GM12873 (cell line): ENCODE measurements around the gene EFNA5.

Source experiments
- TF ChIP-seq, protein P1 (sequence below): IDR thresholded peaks from 2 replicates; pipeline ENCODE4 v1.5.1; 2012; ENCODE audit warnings: low read depth, mild to moderate bottlenecking, moderate library complexity, low read length, control low read depth; ENCODE audit not compliant: insufficient read depth; ENCODE audit errors: missing control alignments

The EFNA5 gene

DNA sequence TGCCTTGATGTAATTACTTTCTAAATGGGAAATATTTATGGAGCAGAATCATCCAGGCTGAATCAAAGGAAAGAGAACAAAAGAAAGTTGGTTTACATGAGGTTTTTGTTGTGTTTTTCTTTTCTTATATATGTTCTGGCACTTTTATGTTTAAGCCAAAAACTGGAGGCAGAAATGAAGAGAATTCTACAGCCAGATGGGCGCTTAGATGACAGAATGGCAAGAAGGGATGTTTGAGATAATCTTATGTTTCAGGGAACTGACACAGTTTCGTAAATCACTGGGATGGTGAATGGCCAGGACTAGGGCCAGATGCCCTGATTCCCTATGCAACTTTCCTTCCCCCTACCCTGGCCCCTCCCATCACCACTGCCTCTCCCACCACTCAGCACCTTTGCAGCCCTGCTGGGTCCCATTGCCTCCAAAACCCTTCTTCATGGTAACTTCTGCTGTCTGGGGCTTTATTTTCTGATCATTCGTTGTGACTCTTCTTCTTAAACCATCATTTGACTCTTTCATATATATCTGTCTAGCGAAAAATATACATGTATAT, 111.8 kb downstream of the EFNA5 start:
- TF ChIP-seq, protein P1, sequence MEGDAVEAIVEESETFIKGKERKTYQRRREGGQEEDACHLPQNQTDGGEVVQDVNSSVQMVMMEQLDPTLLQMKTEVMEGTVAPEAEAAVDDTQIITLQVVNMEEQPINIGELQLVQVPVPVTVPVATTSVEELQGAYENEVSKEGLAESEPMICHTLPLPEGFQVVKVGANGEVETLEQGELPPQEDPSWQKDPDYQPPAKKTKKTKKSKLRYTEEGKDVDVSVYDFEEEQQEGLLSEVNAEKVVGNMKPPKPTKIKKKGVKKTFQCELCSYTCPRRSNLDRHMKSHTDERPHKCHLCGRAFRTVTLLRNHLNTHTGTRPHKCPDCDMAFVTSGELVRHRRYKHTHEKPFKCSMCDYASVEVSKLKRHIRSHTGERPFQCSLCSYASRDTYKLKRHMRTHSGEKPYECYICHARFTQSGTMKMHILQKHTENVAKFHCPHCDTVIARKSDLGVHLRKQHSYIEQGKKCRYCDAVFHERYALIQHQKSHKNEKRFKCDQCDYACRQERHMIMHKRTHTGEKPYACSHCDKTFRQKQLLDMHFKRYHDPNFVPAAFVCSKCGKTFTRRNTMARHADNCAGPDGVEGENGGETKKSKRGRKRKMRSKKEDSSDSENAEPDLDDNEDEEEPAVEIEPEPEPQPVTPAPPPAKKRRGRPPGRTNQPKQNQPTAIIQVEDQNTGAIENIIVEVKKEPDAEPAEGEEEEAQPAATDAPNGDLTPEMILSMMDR = no peak

DNA sequence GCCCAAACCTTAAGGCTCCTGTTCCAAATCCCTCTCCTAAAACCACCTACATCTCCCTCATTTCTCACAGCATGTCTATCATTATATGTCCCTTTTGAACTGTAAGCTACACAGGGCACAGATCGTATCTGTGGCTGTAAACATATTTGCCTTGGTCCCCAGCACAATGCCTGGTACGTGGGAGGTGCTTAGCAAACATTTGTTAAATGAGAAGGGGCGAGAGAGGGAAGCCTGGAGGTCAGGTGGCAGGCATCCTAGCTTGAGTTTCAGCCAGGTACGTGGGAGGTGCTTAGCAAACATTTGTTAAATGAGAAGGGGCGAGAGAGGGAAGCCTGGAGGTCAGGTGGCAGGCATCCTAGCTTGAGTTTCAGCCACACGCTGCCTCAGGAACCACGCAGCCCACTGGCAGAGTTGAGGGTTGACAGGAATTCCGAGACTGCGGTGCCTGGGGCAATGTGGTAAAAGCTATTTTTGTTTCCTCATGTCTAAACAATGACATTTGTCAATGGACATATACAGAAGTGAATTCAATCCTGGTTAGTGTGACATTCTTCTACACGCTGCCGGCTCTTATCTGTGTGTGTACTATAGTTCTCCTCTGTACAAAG, 113.6 kb downstream of the EFNA5 start:
- TF ChIP-seq, protein P1 = no peak

DNA sequence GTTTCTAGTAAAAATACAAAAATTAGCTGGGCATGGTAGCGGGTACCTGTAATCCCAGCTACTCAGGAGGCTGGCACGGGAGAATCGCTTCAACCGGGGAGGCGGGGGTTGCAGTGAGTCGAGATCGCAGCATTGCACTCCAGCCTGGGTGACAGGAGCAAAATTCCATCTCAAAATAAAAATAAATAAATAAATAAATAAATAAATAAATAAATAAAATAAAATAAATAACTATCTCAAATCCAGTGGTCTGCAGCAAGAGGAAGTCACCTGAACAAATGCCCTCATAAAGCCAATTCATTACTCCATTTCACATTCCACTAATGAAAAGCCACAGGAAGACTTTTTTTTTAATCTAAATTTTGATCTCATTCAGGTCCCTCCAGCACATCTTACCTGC, 114.2 kb downstream of the EFNA5 start:
- TF ChIP-seq, protein P1 = no peak

DNA sequence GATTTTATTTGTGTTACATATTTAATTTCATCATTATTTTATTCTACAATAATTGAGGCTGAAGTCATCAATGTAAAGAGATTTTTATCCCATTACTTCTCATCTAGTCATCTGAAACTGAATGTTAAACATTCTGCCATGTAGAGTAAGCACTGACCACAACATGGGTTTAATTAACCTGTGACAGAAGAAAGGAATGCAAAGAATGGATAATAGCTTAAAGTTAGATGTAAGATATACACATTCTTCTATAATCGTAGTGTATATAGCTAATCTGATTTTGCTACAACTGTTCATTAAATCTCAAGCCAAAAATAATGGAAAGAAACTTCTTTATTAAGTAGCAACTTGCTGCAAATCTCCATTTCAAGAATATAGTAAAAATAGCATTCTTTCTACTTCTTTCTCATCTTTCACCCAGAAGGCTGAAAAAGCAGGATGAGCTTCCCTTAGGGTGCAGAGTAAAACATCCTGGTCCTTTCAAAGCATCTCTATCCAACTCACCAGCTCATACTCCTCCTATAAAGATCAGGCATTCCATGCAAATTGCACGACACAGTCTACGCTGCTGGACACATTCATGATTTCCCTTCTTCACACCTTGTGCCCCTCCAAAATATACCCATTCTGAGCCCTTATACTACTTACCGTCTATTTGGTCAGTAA, 115.2 kb downstream of the EFNA5 start:
- TF ChIP-seq, protein P1 = no peak

DNA sequence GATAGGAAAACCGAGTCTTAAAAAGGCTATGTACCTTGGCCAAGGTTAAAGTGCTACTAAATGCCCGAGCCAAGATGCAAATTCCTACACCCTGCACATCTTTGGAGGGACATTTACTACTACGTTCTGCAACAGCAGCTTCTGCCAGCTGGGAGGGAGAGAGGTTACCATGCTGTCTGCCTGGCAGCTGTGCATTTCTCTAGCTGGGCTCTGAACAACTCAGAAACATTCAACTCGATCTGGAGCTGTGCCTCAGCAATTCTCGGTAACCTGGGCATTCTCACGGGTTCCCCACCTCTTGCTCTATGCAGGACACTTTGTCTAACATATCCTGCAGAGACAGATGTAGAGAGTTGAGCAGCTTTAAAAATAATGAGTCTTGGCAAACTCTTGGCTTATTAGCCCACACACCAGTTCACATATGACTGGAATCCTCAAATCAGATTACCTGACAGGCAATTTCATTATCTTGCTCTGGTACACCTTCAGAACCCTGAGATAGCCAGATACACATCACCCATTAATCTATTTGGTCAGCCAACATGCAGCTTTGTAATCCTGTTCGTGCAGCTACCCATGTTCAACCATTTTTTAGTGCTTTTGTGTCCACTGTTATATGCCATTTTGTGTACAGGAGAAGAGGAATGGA, 115.8 kb downstream of the EFNA5 start:
- TF ChIP-seq, protein P1 = no peak

DNA sequence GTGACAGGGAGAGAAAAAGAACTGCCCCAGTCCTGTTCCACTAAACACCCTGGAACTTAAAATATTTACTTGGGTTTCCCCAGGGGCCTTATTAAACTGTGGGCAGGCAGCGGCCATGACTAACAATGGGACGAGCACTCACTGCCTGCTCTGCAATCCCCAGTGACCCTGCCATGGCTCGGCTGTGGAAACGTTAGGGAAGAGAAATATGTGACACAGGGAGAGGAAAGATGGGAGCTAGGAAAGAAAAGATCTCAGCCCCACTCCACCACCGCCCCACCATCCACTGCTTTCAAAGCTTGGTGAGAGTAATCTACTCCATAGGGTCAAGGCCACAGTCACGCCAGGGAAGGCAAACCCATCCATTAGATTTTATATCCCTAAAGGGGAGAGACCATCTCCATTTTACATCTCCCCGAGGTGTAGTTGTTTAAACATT, 117.6 kb downstream of the EFNA5 start:
- TF ChIP-seq, protein P1 = no peak

DNA sequence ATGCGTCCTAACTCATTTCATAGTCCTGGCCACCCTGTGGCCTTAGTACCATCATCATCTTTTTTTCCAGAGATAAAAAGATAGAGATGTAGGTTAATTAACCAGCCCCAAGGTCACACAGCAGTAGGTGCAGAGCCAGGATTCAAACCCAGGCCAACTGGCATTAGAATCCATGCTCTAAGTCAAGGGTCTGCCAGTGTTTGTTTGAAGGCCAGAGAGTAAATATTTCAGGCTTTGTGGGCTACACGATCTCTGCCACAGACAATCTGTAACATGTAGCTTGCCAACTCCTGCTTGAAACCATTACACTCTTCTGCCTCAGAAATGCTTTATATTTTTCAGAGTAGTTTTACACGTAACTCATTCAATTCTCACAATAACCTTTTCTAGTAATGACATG, 119.6 kb downstream of the EFNA5 start:
- TF ChIP-seq, protein P1 = no peak
